Measurements from ENCODE around the gene GPR62.

GPR62 gene

DNA sequence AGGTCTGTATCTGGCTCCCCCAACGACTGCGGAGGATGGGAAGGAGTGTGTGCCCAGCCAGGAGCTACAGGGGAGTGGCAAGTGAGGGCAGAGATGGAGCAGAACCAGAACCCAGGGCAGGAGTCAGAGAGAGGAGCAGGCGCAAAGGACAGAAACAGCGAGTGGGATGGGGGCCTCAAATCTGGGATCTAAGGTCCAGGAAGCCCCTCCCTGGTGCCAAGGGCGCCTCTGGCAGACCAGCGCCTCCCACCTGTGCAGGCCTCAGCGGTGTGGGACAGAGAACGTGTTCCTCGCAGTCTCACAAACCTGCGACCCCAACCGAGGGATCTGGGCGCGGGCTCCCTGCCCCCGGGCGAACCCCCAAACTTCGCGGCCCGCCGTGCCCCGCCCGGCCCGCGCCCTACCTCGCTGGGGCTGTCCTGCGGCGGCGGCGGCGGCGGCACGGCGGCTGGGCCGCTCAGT, 11.8 kb downstream of the GPR62 start:
- DNase-seq = no peak
- TF ChIP-seq GATA1 (IDR thresholded peaks at IDR 0.05; ENCODE audit: low read depth, low read length) (no peak), POLR2A (IDR thresholded peaks at IDR 0.05; ENCODE audit: low read length) (no peak)

- DNase-seq = peak; percentile 36 to 52
- TF ChIP-seq POLR2A (IDR thresholded peaks at IDR 0.05; ENCODE audit: low read length) (no peak), GATA1 (IDR thresholded peaks at IDR 0.05; ENCODE audit: low read depth, low read length) (no peak)
Measured at GRCh38 chr3:51967384-51968169, 12.4 kb downstream of the GPR62 start, which contains the start of gene PCBP4. PCBP4 (minus strand) TSS chr3:51967454; CDS start chr3:51961240, 6,214 bp downstream.

DNA sequence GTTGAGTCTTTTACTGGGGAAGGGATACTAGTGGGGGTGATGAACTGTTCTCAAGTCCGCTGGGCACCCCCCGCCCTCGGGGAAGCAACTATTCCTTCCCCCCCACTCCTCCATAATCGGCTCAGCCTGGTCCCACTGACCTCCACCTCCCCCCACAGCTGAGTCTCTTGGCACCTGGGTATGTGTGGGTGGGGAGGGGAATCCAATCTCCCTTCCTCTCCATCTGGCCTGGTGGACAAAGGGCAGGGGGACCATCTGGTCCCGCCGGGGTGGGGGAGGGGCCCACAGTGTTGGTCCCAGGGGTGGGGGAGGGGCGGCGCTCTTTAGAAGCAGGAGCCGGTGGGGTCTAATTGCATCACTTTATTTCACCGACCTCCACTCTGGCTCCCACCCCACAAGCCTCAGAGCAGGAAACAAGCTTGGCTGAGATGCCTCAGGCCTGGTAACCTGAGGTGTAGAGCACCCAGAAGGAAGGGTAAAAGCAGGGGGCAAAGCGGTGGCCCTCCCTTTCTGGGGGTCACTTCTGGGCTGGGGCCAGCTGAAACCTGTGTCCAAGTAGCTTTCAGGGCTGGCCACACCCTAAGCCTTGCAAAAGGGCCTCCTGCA, 13.1 kb downstream of the GPR62 start:
- TF ChIP-seq POLR2A (IDR thresholded peaks at IDR 0.05; ENCODE audit: low read length) (no peak), GATA1 (IDR thresholded peaks at IDR 0.05; ENCODE audit: low read depth, low read length) (no peak)
- DNase-seq = no peak

DNA sequence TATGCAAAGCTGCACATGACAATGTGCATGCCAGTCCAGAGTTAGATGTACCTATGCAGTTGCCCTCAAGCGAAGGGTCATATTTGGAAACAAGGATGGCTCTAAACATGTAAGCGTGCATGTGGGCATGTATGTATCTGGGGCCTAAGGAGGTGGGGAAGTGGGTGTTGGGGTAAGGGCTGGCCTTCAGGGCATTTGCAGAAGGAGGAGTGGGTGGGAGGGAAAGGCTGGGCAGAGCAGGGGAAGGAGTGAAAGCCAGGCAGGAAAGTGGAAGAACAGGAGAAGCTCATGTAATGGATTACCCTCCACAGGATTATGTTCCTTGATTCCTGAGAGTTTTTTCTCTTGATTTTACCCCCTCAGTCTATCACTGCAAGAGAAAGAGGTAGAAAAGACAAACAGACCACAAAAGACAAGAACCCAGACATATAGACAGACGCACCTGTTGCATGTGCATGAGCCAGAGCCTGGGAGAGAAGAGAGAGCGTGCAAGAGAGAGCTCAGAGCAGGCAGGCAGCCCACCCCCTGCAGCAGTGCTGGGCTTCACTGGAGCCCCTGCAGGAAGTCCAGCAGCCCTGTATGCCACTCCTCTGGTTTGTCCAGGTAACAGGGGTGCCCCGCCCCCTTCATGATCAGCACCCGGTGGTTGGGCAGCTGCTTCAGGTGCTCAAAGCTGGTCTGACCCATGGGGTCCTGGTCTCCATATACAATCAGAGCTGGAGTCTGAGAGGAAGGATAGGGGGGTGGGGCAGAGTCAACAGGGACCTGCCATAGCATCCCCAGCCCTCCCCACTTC, 13.9 kb downstream of the GPR62 start:
- DNase-seq = no peak
- TF ChIP-seq POLR2A (IDR thresholded peaks at IDR 0.05; ENCODE audit: low read length) (no peak), GATA1 (IDR thresholded peaks at IDR 0.05; ENCODE audit: low read depth, low read length) (no peak)

DNA sequence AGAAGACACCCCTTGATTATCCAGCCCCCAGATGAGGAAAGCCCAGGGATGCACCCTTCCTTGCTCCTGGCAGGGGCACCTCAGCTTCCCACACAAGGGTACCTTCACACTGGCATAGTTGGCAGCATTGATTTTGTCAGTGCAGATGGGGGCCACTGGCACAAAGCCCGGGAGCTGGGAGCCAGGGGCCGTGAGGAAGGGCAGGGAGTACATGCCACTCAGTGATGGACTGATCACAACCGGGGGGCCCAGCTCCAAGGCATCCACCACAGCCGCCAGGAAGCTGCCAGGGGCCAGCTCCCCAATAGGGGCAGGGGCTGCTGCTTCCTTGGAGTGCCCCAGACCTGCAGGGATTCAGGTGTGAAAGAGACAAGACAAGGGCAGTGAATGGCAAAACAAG, 14.7 kb downstream of the GPR62 start:
- TF ChIP-seq GATA1 (IDR thresholded peaks at IDR 0.05; ENCODE audit: low read depth, low read length) (no peak), POLR2A (IDR thresholded peaks at IDR 0.05; ENCODE audit: low read length) (no peak)
- no peak for DNase-seq

DNA sequence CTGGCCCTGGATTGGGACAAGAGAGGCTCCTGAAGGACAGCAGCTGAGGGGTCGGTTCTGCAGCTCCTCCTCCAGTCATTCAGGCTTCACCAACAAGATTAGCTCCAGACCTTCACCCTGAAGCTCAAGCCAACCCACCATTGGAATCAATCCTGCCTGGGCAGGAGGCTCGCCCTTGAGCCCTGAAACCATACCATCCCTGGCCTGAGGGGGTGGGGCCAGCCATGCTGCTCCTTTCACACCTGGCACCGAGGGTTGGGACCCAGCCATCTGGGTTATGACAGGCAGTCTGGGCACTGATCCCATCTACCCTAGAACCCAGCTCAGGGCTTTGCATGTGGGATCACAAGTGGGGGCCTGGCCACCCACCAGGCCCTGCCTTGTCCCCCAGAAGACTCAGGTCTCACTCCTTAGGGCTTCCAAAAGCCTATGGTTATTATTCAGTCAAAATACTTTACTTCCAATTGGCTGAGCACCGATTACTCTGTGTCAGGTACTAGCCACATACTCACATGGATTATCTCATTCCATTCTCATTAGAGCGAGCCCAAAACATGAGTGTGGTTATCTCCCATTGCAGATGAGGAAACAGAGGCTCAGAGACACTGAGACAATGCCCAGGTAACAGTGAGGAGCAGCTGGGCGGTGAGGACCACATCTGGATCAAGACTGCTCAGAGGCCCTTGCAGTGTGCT, 15.6 kb downstream of the GPR62 start:
- no peak for DNase-seq
- TF ChIP-seq GATA1 (IDR thresholded peaks at IDR 0.05; ENCODE audit: low read depth, low read length) (no peak), POLR2A (IDR thresholded peaks at IDR 0.05; ENCODE audit: low read length) (no peak)

GRCh38 chr3:51971350-51971749, 16.2 kb downstream of the GPR62 start:
- TF ChIP-seq POLR2A (IDR thresholded peaks at IDR 0.05; ENCODE audit: low read length) (no peak), GATA1 (IDR thresholded peaks at IDR 0.05; ENCODE audit: low read depth, low read length) (no peak)
- DNase-seq = no peak

GRCh38 chr3:51974277-51974962, 19.2 kb downstream of the GPR62 start:
- no peak for TF ChIP-seq GATA1 (IDR thresholded peaks at IDR 0.05; ENCODE audit: low read depth, low read length)
- no peak for TF ChIP-seq POLR2A (IDR thresholded peaks at IDR 0.05; ENCODE audit: low read length)
- DNase-seq = peak in 1 of 2 experiments; percentile 49

DNA sequence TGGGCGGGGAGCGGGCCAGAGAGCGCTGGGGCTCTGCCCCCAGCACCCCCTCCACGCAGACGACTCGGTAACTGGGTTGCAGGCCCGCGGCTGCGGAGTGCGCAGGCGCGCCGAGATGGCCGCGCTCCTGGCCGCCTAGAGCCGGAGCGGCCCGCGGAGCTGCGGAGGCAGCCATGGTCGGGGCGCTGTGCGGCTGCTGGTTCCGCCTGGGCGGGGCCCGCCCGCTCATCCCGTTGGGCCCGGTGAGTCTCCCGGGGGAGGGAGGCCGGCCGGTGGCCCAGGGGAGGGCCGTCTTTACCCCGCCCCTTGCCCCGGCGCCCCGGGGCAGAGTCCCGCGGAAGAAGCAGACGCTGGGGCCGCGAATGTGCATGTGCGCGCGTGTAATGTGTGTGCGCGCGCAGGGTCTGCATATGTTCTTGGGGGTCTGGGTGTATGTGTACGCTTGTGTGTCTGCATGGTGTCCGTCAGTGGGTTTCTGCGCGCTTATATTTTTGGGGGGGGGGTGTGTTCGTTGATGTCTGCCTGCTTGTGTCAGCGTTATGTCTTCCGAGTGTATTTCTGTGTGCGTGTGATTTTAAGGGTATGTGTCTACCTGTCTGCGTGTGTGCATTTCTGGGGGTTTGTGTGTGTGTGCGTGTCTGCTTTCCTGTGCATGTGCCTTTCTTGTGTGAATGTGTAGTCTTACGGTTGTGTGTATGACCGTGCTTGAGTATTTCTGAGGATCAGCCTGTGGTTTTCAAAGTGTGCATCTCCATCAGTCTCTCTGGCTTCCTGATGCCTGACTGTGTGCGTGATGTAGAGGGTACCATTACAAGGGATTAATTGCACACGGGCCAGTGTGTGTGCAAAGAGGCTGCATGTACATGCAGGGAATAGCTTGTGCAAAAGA, 20.0 kb downstream of the GPR62 start, which contains the start of gene ABHD14A:
TSS of gene ABHD14A (plus strand) at position 102 of the 889 bp plus-strand sequence. CDS start at position 174, 72 bp downstream.
- TF ChIP-seq POLR2A (IDR thresholded peaks at IDR 0.05; ENCODE audit: low read length) (peak; percentile 49), GATA1 (IDR thresholded peaks at IDR 0.05; ENCODE audit: low read depth, low read length) (no peak)
- DNase-seq = peak; percentile 81 to 88

GRCh38 chr3:51975852-51976549, 20.8 kb downstream of the GPR62 start:
- TF ChIP-seq POLR2A (IDR thresholded peaks at IDR 0.05; ENCODE audit: low read length) (no peak), GATA1 (IDR thresholded peaks at IDR 0.05; ENCODE audit: low read depth, low read length) (no peak)
- DNase-seq = peak; percentile 65 to 66

- no peak for TF ChIP-seq GATA1 (IDR thresholded peaks at IDR 0.05; ENCODE audit: low read depth, low read length)
- TF ChIP-seq POLR2A (IDR thresholded peaks at IDR 0.05; ENCODE audit: low read length) = no peak
- no peak for DNase-seq
Measured at GRCh38 chr3:51977446-51978142, 22.4 kb downstream of the GPR62 start.
